ENCODE results near the gene MTMR10.

Gene MTMR10

DNA sequence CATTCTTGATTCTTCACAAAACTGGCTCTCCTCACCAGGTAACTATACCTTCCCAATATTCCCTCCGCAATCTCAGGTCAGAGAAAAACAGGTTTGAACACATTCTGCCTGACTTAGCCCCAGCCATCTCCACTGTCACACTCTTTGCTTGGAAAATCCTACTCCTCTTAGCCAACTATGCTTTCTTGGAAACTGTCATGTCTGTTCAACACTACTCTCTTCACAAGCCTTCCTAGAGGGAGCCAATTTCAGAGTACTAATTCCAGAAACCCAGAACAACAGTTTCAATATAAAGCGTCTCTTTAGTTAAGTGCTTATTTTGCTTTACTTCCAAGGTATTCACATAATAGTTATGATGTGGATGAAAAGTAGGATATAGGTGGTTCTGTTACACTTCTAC is 21.7 kb downstream of the MTMR10 start:
- no peak for FAIRE-seq
- no peak for TF ChIP-seq TAF1 (IDR thresholded peaks at IDR 0.05; ENCODE audit: low read depth, low read length)
- TF ChIP-seq PAX5 (IDR thresholded peaks at IDR 0.05; ENCODE audit: insufficient read depth, low read length, severe bottlenecking), result no peak
- no peak for TF ChIP-seq POLR2A (IDR thresholded peaks at IDR 0.05; ENCODE audit: low read depth, low read length)
- no peak for TF ChIP-seq SPI1 (IDR thresholded peaks at IDR 0.05; ENCODE audit: low read depth, low read length)
- TF ChIP-seq POLR2AphosphoS5 (IDR thresholded peaks at IDR 0.05; ENCODE audit: low read depth, low read length), result no peak
- no peak for TF ChIP-seq POU2F2 (IDR thresholded peaks at IDR 0.05; ENCODE audit: low read depth, low read length)
- no peak for DNase-seq (ENCODE audit: insufficient read length, low spot score)

DNA sequence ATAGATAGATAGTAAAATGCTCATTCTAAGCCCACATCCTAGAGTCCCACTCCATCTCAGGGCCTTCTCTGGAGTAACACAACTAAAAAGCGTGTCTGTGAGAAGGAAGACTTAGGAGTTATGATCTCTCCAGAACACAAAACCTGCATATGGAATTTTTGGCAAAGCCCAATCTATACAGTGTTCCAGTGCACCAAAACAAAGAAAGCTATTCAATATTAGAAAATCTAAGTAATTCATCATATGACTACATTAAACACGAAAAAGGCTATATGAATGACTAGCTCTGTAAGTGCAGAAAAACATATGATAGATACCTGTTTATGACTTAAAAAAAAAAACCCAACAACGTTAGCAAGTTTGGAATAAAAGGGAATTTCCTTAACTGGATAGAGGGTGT is 27.7 kb downstream of the MTMR10 start:
- no peak for FAIRE-seq
- TF ChIP-seq PAX5 (IDR thresholded peaks at IDR 0.05; ENCODE audit: insufficient read depth, low read length, severe bottlenecking) (no peak), POLR2A (IDR thresholded peaks at IDR 0.05; ENCODE audit: low read depth, low read length) (no peak), POLR2AphosphoS5 (IDR thresholded peaks at IDR 0.05; ENCODE audit: low read depth, low read length) (no peak), SPI1 (IDR thresholded peaks at IDR 0.05; ENCODE audit: low read depth, low read length) (no peak), TAF1 (IDR thresholded peaks at IDR 0.05; ENCODE audit: low read depth, low read length) (no peak), POU2F2 (IDR thresholded peaks at IDR 0.05; ENCODE audit: low read depth, low read length) (no peak)
- no peak for DNase-seq (ENCODE audit: insufficient read length, low spot score)

DNA sequence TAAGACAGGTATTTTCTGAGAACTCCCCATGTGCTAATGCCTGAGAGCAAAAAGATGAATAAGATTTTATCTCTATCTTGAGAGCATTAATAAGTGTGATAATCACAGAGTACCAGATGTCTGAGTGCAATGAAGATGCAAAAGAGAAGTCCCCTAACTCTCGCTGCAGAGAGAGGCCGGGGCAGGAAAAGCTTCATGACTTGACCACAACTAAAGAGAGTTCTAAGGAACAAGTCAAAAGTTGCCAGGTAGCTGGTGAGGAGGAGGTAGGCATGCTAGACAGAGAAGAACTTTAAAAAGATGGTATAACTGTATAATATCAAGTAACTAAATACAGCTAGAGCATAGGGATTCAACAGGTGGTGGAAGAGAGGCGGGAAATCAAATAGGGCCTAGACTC is 28.8 kb downstream of the MTMR10 start:
- DNase-seq (ENCODE audit: insufficient read length, low spot score), result no peak
- FAIRE-seq, result no peak
- TF ChIP-seq POLR2A (IDR thresholded peaks at IDR 0.05; ENCODE audit: low read depth, low read length) (no peak), TAF1 (IDR thresholded peaks at IDR 0.05; ENCODE audit: low read depth, low read length) (no peak), SPI1 (IDR thresholded peaks at IDR 0.05; ENCODE audit: low read depth, low read length) (no peak), POU2F2 (IDR thresholded peaks at IDR 0.05; ENCODE audit: low read depth, low read length) (no peak), PAX5 (IDR thresholded peaks at IDR 0.05; ENCODE audit: insufficient read depth, low read length, severe bottlenecking) (no peak), POLR2AphosphoS5 (IDR thresholded peaks at IDR 0.05; ENCODE audit: low read depth, low read length) (no peak)

DNA sequence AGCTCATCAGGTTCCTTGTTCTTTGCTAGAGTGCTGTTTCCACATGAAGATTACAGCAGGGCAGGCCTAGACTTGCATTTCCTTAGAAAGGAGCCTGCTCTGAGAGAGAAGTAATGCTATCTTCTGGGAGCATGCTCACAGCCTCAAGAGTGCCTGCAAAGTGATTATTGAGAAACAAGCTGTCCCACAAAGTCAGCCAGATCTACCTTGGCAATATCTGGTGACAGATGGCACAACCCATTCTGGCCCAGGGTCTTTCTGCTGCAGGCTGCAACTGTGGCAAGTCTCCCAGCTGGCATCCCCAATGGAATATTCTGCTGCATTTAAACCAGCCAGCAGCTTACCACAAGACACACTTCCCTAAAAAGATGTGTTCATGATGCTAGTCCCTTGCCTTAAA is 29.3 kb downstream of the MTMR10 start:
- TF ChIP-seq TAF1 (IDR thresholded peaks at IDR 0.05; ENCODE audit: low read depth, low read length), result no peak
- TF ChIP-seq SPI1 (IDR thresholded peaks at IDR 0.05; ENCODE audit: low read depth, low read length), result peak; percentile 40
- FAIRE-seq (no peak), DNase-seq (ENCODE audit: insufficient read length, low spot score) (no peak)

DNA sequence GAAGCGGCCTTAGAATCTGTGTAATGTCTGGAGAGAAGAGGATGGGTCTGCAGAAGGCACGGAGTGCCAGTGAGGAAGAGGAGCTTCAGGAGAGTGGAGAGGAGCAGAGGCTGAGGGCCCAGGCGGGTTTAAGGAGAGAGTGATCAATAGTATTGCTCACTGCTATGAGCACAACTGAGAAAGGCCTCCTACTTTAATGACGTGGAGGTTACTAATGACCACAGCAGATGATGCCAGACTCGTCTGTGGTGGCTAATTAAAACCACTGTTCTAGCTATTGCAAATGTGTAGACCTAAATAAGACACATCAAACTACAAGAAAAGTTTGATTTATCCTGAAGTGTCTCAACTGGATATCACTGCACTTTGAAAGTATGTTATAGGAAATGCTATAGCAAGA is 33.2 kb downstream of the MTMR10 start:
- no peak for DNase-seq (ENCODE audit: insufficient read length, low spot score)
- no peak for TF ChIP-seq TAF1 (IDR thresholded peaks at IDR 0.05; ENCODE audit: low read depth, low read length)
- TF ChIP-seq POLR2A (IDR thresholded peaks at IDR 0.05; ENCODE audit: low read depth, low read length), result no peak
- no peak for TF ChIP-seq PAX5 (IDR thresholded peaks at IDR 0.05; ENCODE audit: insufficient read depth, low read length, severe bottlenecking)
- no peak for FAIRE-seq

- no peak for TF ChIP-seq POU2F2 (IDR thresholded peaks at IDR 0.05; ENCODE audit: low read depth, low read length)
- no peak for TF ChIP-seq POLR2A (IDR thresholded peaks at IDR 0.05; ENCODE audit: low read depth, low read length)
- no peak for TF ChIP-seq TAF1 (IDR thresholded peaks at IDR 0.05; ENCODE audit: low read depth, low read length)
- TF ChIP-seq POLR2AphosphoS5 (IDR thresholded peaks at IDR 0.05; ENCODE audit: low read depth, low read length), result no peak
- TF ChIP-seq SPI1 (IDR thresholded peaks at IDR 0.05; ENCODE audit: low read depth, low read length), result no peak
- DNase-seq (ENCODE audit: insufficient read length, low spot score) (no peak), FAIRE-seq (no peak)
These were observed 35.0 kb downstream of the MTMR10 start for GRCh38 chr15:30956216-30957124.

- DNase-seq (ENCODE audit: insufficient read length, low spot score) (no peak), FAIRE-seq (no peak)
- TF ChIP-seq POU2F2 (IDR thresholded peaks at IDR 0.05; ENCODE audit: low read depth, low read length), result no peak
- no peak for TF ChIP-seq SPI1 (IDR thresholded peaks at IDR 0.05; ENCODE audit: low read depth, low read length)
- TF ChIP-seq POLR2AphosphoS5 (IDR thresholded peaks at IDR 0.05; ENCODE audit: low read depth, low read length), result no peak
- no peak for TF ChIP-seq POLR2A (IDR thresholded peaks at IDR 0.05; ENCODE audit: low read depth, low read length)
- no peak for TF ChIP-seq TAF1 (IDR thresholded peaks at IDR 0.05; ENCODE audit: low read depth, low read length)
- TF ChIP-seq PAX5 (IDR thresholded peaks at IDR 0.05; ENCODE audit: insufficient read depth, low read length, severe bottlenecking), result no peak
These were observed 36.8 kb downstream of the MTMR10 start for GRCh38 chr15:30954674-30955073.

DNA sequence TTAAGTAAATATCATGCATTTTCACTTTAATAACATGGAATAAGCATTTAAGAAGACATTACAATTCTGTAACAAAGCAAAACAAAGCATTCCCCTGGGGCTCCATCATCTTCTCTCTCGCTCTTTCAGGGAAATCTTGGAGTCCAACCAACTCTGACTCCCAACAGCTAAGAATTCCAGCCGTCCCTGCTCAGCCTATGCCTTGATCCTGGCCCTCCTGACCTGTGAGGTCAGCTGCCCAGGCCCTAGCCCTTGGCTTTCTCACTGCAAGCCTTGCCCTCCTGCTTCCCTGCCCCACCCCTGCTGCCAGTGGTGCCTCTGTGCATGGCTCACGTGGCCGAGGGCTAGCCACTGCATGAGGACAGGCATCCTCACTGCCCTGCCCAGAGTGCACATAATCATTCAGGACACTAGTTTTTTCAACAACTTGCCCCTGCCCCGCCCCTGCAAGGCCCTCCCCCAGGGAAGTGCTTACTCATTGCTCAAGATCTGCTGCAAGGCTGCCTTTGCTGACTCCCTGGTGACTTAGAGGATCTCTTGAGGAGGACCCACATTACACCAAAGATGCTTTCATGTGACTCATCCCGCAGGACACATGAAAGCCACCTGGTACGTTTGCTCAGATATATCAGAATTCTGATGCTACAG is 37.6 kb downstream of the MTMR10 start:
- no peak for DNase-seq (ENCODE audit: insufficient read length, low spot score)
- no peak for TF ChIP-seq PAX5 (IDR thresholded peaks at IDR 0.05; ENCODE audit: insufficient read depth, low read length, severe bottlenecking)
- TF ChIP-seq POU2F2 (IDR thresholded peaks at IDR 0.05; ENCODE audit: low read depth, low read length), result no peak
- TF ChIP-seq SPI1 (IDR thresholded peaks at IDR 0.05; ENCODE audit: low read depth, low read length), result no peak
- TF ChIP-seq POLR2AphosphoS5 (IDR thresholded peaks at IDR 0.05; ENCODE audit: low read depth, low read length), result no peak
- TF ChIP-seq POLR2A (IDR thresholded peaks at IDR 0.05; ENCODE audit: low read depth, low read length), result no peak
- no peak for TF ChIP-seq TAF1 (IDR thresholded peaks at IDR 0.05; ENCODE audit: low read depth, low read length)
- no peak for FAIRE-seq

DNA sequence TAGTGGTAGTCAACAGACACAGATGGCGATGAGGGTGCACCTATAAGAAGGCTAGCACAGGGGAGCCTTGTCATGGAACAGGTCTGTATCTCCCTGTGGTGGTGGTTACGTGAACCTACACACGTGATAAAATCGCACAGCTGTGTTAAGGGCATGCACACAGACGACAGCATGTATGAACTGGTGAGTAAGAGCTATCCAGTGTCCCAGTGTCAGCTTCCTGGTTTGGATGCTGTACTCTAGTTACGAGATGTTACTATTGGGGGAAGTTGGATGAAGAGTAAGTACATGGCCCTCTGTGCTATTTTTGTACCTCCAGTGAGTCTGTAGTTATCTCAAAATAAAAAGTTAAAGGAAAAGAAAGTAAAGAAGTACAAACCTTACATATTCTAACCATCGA is 38.2 kb downstream of the MTMR10 start:
- DNase-seq (ENCODE audit: insufficient read length, low spot score) (no peak), FAIRE-seq (no peak)
- TF ChIP-seq TAF1 (IDR thresholded peaks at IDR 0.05; ENCODE audit: low read depth, low read length), result no peak
- TF ChIP-seq POLR2AphosphoS5 (IDR thresholded peaks at IDR 0.05; ENCODE audit: low read depth, low read length), result no peak
- no peak for TF ChIP-seq POU2F2 (IDR thresholded peaks at IDR 0.05; ENCODE audit: low read depth, low read length)
- no peak for TF ChIP-seq PAX5 (IDR thresholded peaks at IDR 0.05; ENCODE audit: insufficient read depth, low read length, severe bottlenecking)
- TF ChIP-seq POLR2A (IDR thresholded peaks at IDR 0.05; ENCODE audit: low read depth, low read length), result no peak
- TF ChIP-seq SPI1 (IDR thresholded peaks at IDR 0.05; ENCODE audit: low read depth, low read length), result no peak

Data from GM12891 (cell line).